ENCODE data around the gene SDK2.

Gene SDK2

DNA sequence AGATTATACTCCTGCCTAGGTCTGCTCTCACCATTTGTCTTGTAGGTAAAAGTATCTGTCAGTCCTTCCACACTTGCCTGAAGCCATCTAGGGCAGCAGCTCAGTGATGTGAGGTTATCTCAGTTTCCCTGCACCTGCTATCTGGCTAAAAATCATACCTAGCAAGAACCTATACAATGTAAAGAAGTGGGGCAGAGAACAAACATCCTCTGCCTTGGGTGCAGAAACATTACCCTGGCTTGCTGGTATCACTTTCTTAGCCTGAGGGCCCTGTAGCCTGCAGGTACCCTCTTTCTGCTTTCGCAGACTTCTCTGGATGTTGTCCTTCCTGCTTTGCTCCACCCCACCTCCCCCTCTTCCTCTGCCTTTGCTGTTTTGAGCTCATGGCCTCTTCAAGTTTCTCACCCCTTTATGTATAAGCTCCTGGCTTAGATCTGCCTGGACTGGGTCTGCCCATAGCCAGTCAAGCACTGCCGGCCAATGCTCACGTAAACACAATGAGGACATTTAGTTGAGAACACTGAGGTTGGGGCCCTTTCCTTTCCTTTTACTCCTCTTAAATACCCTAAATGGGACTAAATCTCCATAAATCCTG is 8.7 kb upstream of the SDK2 start:
- no peak for DNase-seq

DNA sequence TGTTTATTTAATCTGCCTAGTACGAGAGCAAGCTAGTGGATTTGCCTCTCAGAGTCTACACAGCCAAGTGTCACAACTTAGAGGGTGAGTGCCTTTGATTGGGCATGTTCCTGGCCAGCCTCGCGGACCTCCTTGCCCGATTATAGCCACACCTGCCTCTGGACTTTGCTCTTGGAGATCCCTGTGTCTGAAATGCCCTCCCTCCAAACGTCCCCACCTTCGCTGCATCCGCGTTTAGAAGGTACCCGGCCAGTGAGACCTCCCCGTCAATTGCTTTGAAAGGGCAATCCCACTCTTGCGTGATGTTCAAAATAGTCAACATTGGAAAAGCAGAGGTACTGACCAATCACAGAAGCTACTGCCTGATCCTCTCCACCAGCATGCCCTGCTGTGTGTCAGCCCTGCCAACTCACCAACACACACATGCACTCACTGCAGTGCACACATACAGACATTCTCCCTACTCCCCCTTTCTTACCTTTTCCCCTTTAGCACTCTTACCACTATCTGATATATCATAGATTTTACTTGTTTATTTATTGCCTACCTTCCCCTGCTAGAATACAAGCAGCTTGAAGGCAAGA is 6.5 kb upstream of the SDK2 start:
- no peak for DNase-seq

GRCh38 chr17:73650140-73650539 is 5.9 kb upstream of the SDK2 start:
- no peak for DNase-seq

DNA sequence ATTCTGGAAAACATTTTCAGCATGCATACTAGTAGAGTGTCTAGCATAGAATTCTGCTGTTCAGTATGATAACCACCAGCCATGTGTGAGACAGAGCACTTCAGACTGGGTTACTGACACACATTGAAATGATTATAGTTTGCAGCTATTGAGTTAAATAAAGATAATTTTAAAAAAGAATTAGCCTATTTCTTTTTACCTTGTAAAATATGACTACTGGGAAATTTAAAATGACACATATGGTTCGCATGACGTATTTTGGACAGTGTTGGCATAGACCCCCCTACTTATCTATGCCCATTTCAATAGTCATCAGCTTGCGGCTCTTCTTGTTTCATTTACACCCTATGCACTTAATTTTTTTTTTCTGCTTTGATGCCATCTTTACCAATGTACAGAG is 4.7 kb upstream of the SDK2 start:
- no peak for DNase-seq

GRCh38 chr17:73648543-73648820 is 4.2 kb upstream of the SDK2 start:
- no peak for DNase-seq

DNA sequence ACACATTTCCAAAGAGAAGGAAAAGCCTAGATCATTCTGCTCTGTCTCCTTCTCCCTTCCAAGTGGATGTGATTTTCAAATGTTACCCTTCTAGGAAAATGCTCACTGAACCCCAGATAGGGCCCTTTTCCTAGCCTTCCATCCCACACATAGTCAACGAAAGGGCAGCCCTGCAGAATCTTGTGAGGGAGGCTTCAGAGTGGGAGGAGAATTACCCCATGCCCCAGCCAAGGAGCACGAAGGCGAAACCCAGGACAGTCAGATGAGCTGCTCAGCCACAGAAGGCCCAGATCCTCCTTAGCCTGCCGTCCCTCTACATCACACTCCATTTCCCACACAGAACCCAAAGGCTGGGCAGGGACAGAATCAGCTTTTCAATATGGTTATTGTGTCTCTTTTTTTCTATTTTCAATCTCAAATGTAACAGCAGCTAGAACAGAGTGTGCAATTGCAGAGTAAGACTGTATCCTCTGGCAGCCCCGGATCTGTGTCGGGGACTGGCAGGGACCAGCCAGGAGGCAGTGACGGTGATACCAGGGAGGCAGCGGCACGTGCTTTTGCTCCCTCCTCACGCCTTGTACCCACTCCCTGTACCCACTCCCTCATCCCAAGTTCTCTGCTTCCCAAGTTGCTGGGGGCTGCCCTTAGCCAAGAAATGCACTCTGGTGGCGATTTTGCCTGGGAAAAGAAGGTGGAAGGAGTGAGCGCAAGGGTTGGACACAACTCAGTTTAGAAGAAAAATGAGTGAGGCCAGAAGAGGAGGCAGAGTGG is 3.7 kb upstream of the SDK2 start:
- no peak for DNase-seq

DNA sequence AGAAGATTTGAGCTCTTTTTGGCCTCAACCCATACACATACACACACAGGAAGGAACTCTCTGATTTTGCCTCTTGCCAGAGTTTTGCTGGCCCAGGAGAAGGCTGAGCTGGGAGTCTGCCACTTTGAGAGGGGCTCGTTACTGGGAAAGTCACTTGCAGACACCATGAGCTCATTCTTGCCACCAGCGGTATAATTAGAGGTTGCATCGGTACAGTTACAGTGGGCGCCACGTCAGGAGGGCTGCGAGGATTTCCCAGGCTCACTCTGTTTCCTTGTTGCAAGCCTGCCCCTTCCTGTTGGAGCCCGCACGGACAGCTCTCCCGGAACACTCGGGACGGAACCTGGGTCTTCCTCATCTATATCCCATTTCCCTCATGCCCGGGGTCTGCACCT is 3.1 kb upstream of the SDK2 start:
- no peak for DNase-seq

DNA sequence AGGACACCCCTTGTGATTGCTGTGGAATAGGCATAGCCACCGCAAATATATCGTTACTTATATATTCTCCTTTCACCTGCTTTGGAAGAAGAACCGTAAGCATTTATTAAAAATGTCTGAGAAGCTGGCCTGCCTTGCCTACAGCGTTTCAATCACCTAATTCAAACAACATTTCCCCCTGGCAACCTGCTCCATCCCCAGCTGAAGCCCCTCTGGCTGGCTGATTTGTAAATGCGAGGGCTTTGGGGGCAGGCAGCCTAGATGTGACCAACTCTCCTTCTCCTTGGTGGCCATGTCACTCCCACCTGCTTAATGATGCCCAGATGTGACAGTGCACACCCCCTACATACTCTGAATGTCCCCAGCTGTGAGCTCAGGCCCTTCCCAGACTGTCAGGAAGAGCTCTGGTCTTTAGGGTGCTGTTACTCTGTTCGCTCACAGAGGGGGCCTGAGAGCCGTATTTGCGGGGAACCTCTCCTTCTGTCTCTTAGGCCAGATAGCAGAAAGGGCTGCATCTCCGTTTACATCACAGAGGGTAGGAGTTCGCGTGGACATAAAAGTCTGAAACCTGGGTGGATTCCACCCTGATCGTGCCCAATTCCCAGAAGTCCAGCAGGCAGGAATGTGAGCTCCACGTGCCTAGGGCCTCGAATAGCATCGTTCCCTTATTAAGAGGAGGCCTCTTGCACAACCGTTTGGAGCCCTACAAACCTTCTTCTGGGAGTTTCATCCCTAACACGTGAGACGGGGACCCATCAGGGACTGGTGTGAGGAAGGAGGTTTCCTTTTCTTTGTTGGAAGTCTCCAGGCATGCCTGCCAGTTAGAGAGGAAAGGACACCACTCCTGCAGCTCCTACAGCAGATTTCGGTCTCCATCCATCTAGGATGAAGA is 2.4 kb upstream of the SDK2 start:
- no peak for DNase-seq

- DNase-seq: peak; percentile 30
Measured at GRCh38 chr17:73645050-73645871, 1.0 kb upstream of the SDK2 start.

DNA sequence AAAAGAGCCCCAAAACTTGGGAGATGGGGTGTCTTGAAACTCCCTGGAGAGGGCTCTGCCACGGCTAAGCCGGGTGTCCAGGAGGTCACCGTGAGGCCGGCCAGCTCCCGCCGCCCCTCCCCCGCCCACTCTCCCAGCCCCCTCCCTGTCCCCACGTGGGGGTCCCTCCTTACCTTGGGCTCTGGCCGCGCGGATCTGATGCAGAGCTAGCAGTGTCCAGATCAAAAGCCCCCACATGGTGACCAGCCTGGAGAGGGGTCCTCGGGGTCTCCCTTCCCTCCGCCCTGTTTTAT is 447 bp downstream of the SDK2 start:
- DNase-seq: no peak

- peak; percentile 20 for DNase-seq
Measured at GRCh38 chr17:73643001-73643851, 1.0 kb downstream of the SDK2 start.

DNA sequence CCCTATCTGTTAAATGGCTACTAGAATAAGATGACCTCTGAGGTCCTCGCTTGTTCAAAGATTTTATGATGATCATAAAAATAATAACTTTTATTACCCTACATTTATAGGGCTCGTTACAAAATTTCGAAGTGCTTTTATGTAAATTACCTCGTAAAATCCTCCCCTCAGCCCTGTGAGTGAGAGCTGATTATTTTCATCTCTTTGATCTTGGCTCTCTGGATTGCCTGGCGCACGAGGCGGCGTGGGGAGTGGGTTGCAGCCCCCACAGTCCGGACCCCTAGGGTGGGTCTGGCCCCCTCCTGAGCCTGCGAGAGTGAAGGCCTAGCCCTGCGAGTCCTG is 1.6 kb downstream of the SDK2 start:
- no peak for DNase-seq

DNA sequence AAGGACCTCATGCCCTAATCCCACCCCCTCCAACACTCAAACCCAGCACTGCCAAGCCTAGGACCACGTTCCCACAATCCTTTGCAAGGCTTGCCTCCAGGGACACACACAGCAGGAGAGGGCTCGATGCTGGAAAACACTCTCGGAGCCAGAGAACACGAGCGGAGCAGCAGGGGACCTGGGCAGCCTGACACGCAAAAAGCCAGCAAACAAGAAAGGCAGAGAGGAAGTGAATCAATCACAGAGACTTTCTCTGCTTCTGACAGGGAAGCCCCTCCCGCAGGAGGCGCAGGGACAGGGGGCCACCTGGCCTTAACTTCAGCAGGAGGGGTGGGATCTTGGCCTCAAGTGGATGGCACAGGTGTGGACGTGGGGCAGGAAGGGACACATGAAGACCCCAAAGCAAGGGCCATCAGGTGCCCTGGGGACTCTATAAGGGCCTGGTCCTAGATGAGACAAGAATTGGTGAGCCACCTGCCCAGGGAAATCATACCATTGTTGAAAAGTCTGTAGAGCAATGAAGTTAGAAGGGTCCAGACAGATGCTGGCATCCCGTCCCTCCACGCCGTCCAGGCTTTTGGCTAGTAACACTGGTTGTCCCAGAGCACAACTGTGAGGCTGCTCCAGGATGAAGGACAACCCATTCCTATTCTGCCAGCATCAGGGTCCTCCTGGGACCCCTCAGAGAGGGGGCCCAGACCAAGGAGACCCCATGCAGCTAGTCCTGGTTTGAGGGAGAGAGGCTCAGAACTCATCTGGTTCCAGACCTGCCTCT is 2.2 kb downstream of the SDK2 start:
- DNase-seq: no peak

- no peak for DNase-seq
Measured at GRCh38 chr17:73640691-73641090, 3.6 kb downstream of the SDK2 start.

GRCh38 chr17:73639932-73640331 is 4.3 kb downstream of the SDK2 start:
- DNase-seq: no peak

DNA sequence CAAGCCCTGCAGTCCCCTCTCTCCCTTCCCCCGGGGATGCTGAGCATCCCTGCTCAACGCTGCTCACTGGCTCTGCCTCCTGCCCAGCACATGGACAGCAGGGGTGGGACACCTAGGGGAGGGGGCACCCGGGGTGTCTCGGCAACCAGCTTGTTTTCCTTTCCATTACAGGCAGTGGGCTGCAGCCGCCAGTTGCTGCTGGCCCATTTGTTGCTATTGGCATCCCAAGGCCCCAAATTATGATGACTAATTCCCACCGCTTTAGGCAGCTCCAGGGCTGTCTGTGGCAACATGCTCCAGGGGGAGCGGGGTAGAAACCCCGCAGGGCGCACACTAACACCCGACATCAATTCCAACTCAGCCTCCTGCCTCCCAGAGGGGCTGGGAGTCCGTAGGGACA is 4.9 kb downstream of the SDK2 start:
- DNase-seq: no peak

GRCh38 chr17:73638556-73638955 is 5.7 kb downstream of the SDK2 start:
- no peak for DNase-seq

DNA sequence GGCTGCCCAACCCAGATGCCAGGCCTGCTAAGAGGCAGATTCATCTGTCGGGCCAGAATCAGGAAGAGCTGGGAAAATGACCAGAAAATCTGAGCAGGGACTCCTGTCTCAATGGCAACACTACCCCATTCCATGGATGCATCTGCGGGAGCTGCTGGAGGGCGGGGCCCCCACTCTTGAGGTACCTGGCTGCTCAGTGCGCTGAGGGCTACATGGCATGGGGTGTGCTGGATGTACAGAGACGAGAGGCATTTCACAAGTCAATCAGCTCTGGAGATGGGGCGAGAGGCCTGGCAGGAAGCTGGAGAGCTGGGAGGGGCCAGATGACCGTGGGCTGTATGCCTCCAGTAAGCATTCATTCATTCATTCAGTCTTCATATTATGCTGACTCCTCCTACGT is 6.4 kb downstream of the SDK2 start:
- no peak for DNase-seq

DNA sequence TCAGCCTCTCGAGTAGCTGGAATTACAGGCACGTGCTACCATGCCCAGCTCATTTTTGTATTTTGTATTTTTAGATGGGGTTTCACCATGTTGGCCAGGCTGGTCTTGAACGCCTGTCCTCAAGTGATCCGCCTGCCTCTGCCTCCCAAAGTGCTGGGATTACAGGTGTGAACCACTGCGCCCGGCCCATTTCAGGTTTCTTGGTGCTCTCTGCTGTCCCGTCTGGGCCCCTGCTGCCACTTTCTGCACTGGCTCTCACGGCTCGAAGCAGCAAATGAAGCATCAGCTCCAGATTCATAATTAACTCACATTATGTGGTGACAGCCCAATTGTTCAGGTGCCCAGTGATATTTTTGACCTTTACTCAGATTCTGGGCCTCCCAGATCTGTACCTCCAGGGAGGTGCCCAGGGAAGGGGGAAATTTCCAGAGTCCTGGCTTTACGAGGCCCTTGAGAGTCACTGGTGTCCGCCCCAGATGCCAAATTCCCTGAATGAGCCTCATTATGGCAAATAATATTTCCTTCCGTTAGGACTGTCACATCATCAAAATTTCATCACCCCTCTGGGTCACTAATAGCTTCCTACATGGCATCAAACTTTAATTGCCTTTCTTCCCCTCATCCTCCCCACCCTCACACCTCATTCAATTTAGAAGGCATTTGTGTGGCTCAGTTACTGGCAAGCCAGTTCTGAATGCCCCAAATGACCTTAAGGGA is 9.0 kb downstream of the SDK2 start:
- DNase-seq: no peak

- DNase-seq: no peak
Measured at GRCh38 chr17:73634629-73635028, 9.6 kb downstream of the SDK2 start.

DNA sequence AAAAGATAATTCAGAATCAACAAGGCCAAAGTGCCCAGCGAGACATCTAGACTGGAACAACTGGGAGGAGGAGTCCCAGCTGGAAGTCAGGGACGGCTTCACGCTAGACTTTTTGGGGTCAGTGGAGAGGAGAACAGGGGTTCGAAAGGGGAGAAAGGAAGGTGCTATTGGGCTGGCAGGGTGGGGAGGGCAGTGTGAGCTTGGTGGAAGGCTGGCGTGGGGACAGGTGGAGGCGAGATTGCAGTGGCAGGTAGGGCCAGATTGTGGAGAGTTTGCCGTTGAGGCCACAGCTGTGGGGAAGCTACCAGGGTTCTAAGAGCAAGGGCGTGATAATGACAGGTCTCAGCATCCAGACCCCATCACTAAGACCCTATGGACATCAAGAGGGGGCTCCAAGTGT is 10.5 kb downstream of the SDK2 start:
- DNase-seq: no peak

Data from activated CD4-positive, alpha-beta T cell treated with anti-CD3 and anti-CD28 coated beads, Interleukin-2, amount 50 U/mL, for 1 hour (primary cell).